GM19438 (cell line): ENCODE results near the gene CORO7.
A peak's percentile ranks its signal among the peaks of the same experiment; 100 is the strongest.
"Not testable (repeated sequence)": the region's sequence is repeated elsewhere in the genome, so short reads cannot be mapped to it uniquely, and the experiment has no call there.

Source experiments
- ATAC-seq: cut with Tn5 transposase; IDR thresholded peaks from one replicate; pipeline ENCODE4 v1.9.1; 2021; ENCODE audit warnings: low read depth; ENCODE audit not compliant: unreplicated experiment

The CORO7 gene

GRCh38 chr16:4358831-4359561, 57.4 kb downstream of the CORO7 start:
- ATAC-seq: no peak

GRCh38 chr16:4358236-4358635, 58.2 kb downstream of the CORO7 start:
- ATAC-seq: no peak

- ATAC-seq: no peak
Observed at GRCh38 chr16:4356820-4357219, 59.6 kb downstream of the CORO7 start.

- no peak for ATAC-seq
Observed at GRCh38 chr16:4354512-4355409, 61.6 kb downstream of the CORO7 start.

- no peak for ATAC-seq
Observed at GRCh38 chr16:4353675-4354074, 62.7 kb downstream of the CORO7 start.

GRCh38 chr16:4352843-4353242, 63.6 kb downstream of the CORO7 start:
- no peak for ATAC-seq

GRCh38 chr16:4351880-4352279, 64.5 kb downstream of the CORO7 start:
- ATAC-seq: no peak

GRCh38 chr16:4350787-4351659, 65.4 kb downstream of the CORO7 start, which contains the start of gene PAM16:
TSS of gene PAM16 (minus strand) at chr16:4351321. CDS start at chr16:4351234, 87 bp downstream.
- ATAC-seq: peak; percentile 91

GRCh38 chr16:4350365-4350786, 66.0 kb downstream of the CORO7 start:
- ATAC-seq: no peak

GRCh38 chr16:4349332-4349731, 67.1 kb downstream of the CORO7 start:
- ATAC-seq: no peak

- ATAC-seq: no peak
Observed at GRCh38 chr16:4347765-4348509, 68.5 kb downstream of the CORO7 start.

- no peak for ATAC-seq
Observed at GRCh38 chr16:4347010-4347409, 69.4 kb downstream of the CORO7 start.

GRCh38 chr16:4345836-4346781, 70.3 kb downstream of the CORO7 start:
- ATAC-seq: no peak

- ATAC-seq: no peak
Observed at GRCh38 chr16:4344983-4345835, 71.2 kb downstream of the CORO7 start.

- not testable (repeated sequence) for ATAC-seq
Observed at GRCh38 chr16:4344300-4344982, 72.0 kb downstream of the CORO7 start.

- no peak for ATAC-seq
Observed at GRCh38 chr16:4342866-4343744, 73.3 kb downstream of the CORO7 start.
